Neural cell (in vitro differentiated cells): ENCODE measurements around the gene CCNE1. TPM values are rescaled to one million over a fixed set of nuclear protein-coding genes. Genes with fewer than 3 reads are reported as not detected.

Source experiments
- H2AFZ ChIP-seq: fragments of 200-600, 300-800 bp; sonication (generic), shearing (Covaris generic); 2 replicates; pipeline ENCODE4 v1.6.0; 2014; ENCODE audit warnings: low read depth, mild to moderate bottlenecking, antibody characterized with exemption, low read length, moderate library complexity
- H3F3A ChIP-seq: fragments of 200-600 bp; shearing (Covaris generic); 2 replicates; pipeline ENCODE4 v1.6.1; 2016; ENCODE audit warnings: mild to moderate bottlenecking, moderate library complexity, mixed read lengths, antibody characterized with exemption, low read length; ENCODE audit not compliant: insufficient read depth, poor library complexity, severe bottlenecking
- H3K27ac ChIP-seq: fragments of 200-600, 300-800 bp; sonication (generic), shearing (Covaris generic); 2 replicates; pipeline ENCODE4 v1.5.1; 2014; ENCODE audit warnings: mild to moderate bottlenecking, low read length, moderate library complexity
- H3K27me3 ChIP-seq: fragments of 300-800, 200-600 bp; sonication (generic), shearing (Covaris generic); 2 replicates; pipeline ENCODE4 v1.6.0; 2014; ENCODE audit warnings: mild to moderate bottlenecking, low read depth, low read length, moderate library complexity; ENCODE audit not compliant: insufficient read depth
- H3K36me3 ChIP-seq: fragments of 300-800, 200-600 bp; sonication (generic), shearing (Covaris generic); 2 replicates; pipeline ENCODE4 v1.5.1; 2014; ENCODE audit warnings: mild to moderate bottlenecking, antibody characterized with exemption, low read length, moderate library complexity; ENCODE audit not compliant: insufficient read depth
- H3K4me2 ChIP-seq: fragments of 300-800, 200-600 bp; sonication (generic), shearing (Covaris generic); 2 replicates; pipeline ENCODE4 v1.6.0; 2014; ENCODE audit warnings: mild to moderate bottlenecking, low read length
- H3K4me3 ChIP-seq: fragments of 300-800, 200-600 bp; sonication (generic), shearing (Covaris generic); 2 replicates; pipeline ENCODE4 v1.5.1; 2014; ENCODE audit warnings: mild to moderate bottlenecking, low read length, moderate library complexity
- H3K79me2 ChIP-seq: fragments of 200-600 bp; shearing (Covaris generic); replicated peaks from 2 replicates; pipeline ENCODE4 v1.6.0; 2014; ENCODE audit warnings: mild to moderate bottlenecking, low read length, moderate library complexity; ENCODE audit not compliant: insufficient read depth
- H3K9ac ChIP-seq: fragments of 300-800, 200-600 bp; sonication (generic), shearing (Covaris generic); 2 replicates; pipeline ENCODE4 v1.6.1; 2016; ENCODE audit warnings: mild to moderate bottlenecking, low read length, mixed read lengths
- H3K9me2 ChIP-seq: fragments of 200-600 bp; shearing (Covaris generic); 2 replicates; pipeline ENCODE4 v1.6.1; 2016; ENCODE audit warnings: mild to moderate bottlenecking, low read length, mixed read lengths; ENCODE audit not compliant: insufficient read depth
- H3K9me3 ChIP-seq: fragments of 200-600, 300-800 bp; sonication (generic), shearing (Covaris generic); 2 replicates; pipeline ENCODE4 v1.6.1; 2016; ENCODE audit warnings: mild to moderate bottlenecking, mixed run types, low read length, moderate library complexity, mixed read lengths
- H4K20me1 ChIP-seq: fragments of 200-600 bp; shearing (Covaris generic); 2 replicates; pipeline ENCODE4 v1.6.1; 2016; ENCODE audit warnings: mild to moderate bottlenecking, mixed run types; ENCODE audit not compliant: insufficient read depth
- EP300 ChIP-seq: fragments of 450-650 bp; conservative IDR thresholded peaks from 2 replicates; pipeline ENCODE4 v1.6.1; 2014; ENCODE audit warnings: antibody characterized with exemption, mild to moderate bottlenecking, moderate library complexity; ENCODE audit not compliant: poor library complexity, severe bottlenecking
- EZH2 ChIP-seq: fragments of 200-600, 300-800 bp; shearing (Covaris generic), sonication (generic); IDR thresholded peaks from 2 replicates; pipeline ENCODE4 v1.6.1; 2014; ENCODE audit warnings: antibody characterized with exemption, low read length, borderline replicate concordance, mild to moderate bottlenecking; ENCODE audit not compliant: insufficient read depth, poor library complexity, severe bottlenecking
- POLR2AphosphoS5 ChIP-seq: IDR thresholded peaks from 2 replicates; pipeline ENCODE4 v1.6.1; 2012
- RAD21 ChIP-seq: fragments of 450-650 bp; conservative IDR thresholded peaks from 2 replicates; pipeline ENCODE4 v1.6.1; 2014; ENCODE audit warnings: antibody characterized with exemption, mild to moderate bottlenecking, moderate library complexity
- REST ChIP-seq: IDR thresholded peaks from 2 replicates; pipeline ENCODE4 v1.6.1; 2012; ENCODE audit warnings: borderline replicate concordance
- SMC3 ChIP-seq: fragments of 450-650 bp; conservative IDR thresholded peaks from 2 replicates; pipeline ENCODE4 v1.6.1; 2014; ENCODE audit warnings: antibody characterized with exemption, mild to moderate bottlenecking, moderate library complexity; ENCODE audit not compliant: poor library complexity
- polyA plus RNA-seq: library from polyadenylated mRNA; depleted of rRNA; stranded (reverse); fragments of >200 nt; gene quantifications from 2 replicates; pipeline ENCODE4 v1.2.3, GENCODE V29; 2014
- TF ChIP-seq, protein P1 (sequence below): fragments of 450-650 bp; IDR thresholded peaks from 2 replicates; pipeline ENCODE4 v1.5.1; 2014; ENCODE audit warnings: antibody characterized with exemption, mild to moderate bottlenecking, moderate library complexity; ENCODE audit not compliant: poor library complexity, severe bottlenecking

CCNE1 gene
- polyA plus RNA-seq, 1 donor from 2014 or later, result 4.1 TPM

- TF ChIP-seq SMC3, result no peak
- no peak for TF ChIP-seq REST
- no peak for TF ChIP-seq EP300
- TF ChIP-seq POLR2AphosphoS5, result no peak
- no peak for TF ChIP-seq EZH2
- TF ChIP-seq, protein P1, sequence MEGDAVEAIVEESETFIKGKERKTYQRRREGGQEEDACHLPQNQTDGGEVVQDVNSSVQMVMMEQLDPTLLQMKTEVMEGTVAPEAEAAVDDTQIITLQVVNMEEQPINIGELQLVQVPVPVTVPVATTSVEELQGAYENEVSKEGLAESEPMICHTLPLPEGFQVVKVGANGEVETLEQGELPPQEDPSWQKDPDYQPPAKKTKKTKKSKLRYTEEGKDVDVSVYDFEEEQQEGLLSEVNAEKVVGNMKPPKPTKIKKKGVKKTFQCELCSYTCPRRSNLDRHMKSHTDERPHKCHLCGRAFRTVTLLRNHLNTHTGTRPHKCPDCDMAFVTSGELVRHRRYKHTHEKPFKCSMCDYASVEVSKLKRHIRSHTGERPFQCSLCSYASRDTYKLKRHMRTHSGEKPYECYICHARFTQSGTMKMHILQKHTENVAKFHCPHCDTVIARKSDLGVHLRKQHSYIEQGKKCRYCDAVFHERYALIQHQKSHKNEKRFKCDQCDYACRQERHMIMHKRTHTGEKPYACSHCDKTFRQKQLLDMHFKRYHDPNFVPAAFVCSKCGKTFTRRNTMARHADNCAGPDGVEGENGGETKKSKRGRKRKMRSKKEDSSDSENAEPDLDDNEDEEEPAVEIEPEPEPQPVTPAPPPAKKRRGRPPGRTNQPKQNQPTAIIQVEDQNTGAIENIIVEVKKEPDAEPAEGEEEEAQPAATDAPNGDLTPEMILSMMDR, result no peak
- no peak for TF ChIP-seq RAD21
- Histone ChIP-seq H3K9ac (no peak overlapping the region), H3K27me3 (no peaks in the 10 kb centered on the region), H3K79me2 (no peaks in the 10 kb centered on the region), H3K4me2 (no peak overlapping the region), H3K9me2 (no peaks in the 10 kb centered on the region), H3K36me3 (no peaks in the 10 kb centered on the region), H3F3A (no peaks in the 10 kb centered on the region), H3K9me3 (no peaks in the 10 kb centered on the region), H3K27ac (no peak overlapping the region), H2AFZ (no peak overlapping the region), H3K4me3 (no peak overlapping the region), H4K20me1 (no peaks in the 10 kb centered on the region)
These were observed 28.1 kb upstream of the CCNE1 start for GRCh38 chr19:29783627-29784190.

DNA sequence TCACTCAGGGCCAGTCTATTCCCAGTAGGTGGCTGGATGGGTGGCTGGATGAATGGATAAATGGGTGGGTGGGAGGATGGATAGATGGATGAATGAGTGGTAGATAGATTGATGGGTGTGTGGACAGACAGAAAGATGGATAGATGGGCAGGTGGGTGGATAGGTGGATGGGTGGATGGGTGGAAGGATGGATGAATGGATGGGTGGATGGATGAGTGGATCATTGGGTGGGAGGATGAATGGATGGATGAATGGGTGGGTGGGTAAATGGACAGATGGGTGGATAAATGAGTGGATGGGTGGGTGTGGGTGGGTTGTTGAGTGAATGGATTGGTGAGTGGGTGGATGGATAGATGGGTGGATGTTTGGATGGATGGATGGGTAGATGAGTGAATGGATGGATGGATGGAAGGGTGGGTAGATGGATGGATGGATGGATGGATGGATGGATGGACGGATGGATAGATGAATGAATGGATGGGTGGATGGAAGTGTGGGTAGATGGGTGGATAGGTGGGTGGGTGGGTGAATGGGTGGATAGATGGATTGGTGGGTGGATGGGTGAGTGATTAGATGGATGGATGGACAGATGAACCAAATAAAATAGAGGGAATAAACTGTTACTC, 27.1 kb upstream of the CCNE1 start:
- no peak overlapping the region for H3K9ac ChIP-seq
- no peak overlapping the region for H2AFZ ChIP-seq
- TF ChIP-seq REST, result no peak
- TF ChIP-seq, protein P1, result no peak
- no peak overlapping the region for H3K4me3 ChIP-seq
- no peaks in the 10 kb centered on the region for H3F3A ChIP-seq
- H3K4me2 ChIP-seq, result no peak overlapping the region
- H3K9me3 ChIP-seq, result no peaks in the 10 kb centered on the region
- no peaks in the 10 kb centered on the region for H3K9me2 ChIP-seq
- H3K27me3 ChIP-seq, result no peaks in the 10 kb centered on the region
- H3K79me2 ChIP-seq, result no peaks in the 10 kb centered on the region
- no peaks in the 10 kb centered on the region for H3K36me3 ChIP-seq
- H4K20me1 ChIP-seq, result no peaks in the 10 kb centered on the region
- no peak overlapping the region for H3K27ac ChIP-seq
